GM21360 (cell line): ENCODE results near the gene ADAMTS2.

Source experiments
- ATAC-seq: cut with Tn5 transposase; IDR thresholded peaks from one replicate; pipeline ENCODE4 v1.9.1; 2021; ENCODE audit warnings: mild to moderate bottlenecking, moderate library complexity; ENCODE audit not compliant: unreplicated experiment

Gene ADAMTS2

GRCh38 chr5:179345433-179346321, at the start of gene ADAMTS2:
Gene ADAMTS2, minus strand, starts transcription at chr5:179345461. Its CDS starts 133 bp downstream, at chr5:179345328.
- ATAC-seq = no peak

- no peak for ATAC-seq
These were observed 47.8 kb upstream of the ADAMTS2 start for GRCh38 chr5:179393078-179393477.

- ATAC-seq = no peak
These were observed 42.2 kb upstream of the ADAMTS2 start for GRCh38 chr5:179387151-179388110.

GRCh38 chr5:179385914-179386313, 40.7 kb upstream of the ADAMTS2 start:
- ATAC-seq = no peak

- ATAC-seq = no peak
These were observed 37.2 kb upstream of the ADAMTS2 start for GRCh38 chr5:179382486-179382885.

DNA sequence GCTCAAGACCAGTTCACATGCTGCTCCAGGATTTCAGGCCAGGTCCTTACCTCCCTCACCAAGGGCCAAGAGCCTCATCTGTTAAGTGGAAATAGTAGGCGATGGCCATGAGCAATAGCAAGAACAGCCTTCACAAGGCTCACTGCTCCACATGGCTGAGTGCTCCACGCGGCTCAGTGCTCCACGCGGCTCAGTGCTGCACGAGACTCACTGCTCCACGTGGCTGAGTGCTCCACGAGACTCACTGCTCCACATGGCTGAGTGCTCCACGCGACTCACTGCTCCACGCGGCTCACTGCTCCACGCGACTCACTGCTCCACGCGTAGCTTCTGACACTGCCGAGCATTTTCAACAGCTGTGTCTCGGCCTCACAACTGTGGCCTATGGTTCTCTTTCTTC, 36.4 kb upstream of the ADAMTS2 start:
- ATAC-seq = no peak

- ATAC-seq = no peak
These were observed 35.2 kb upstream of the ADAMTS2 start for GRCh38 chr5:179380211-179381035.

- ATAC-seq = no peak
These were observed 34.1 kb upstream of the ADAMTS2 start for GRCh38 chr5:179379321-179379890.

DNA sequence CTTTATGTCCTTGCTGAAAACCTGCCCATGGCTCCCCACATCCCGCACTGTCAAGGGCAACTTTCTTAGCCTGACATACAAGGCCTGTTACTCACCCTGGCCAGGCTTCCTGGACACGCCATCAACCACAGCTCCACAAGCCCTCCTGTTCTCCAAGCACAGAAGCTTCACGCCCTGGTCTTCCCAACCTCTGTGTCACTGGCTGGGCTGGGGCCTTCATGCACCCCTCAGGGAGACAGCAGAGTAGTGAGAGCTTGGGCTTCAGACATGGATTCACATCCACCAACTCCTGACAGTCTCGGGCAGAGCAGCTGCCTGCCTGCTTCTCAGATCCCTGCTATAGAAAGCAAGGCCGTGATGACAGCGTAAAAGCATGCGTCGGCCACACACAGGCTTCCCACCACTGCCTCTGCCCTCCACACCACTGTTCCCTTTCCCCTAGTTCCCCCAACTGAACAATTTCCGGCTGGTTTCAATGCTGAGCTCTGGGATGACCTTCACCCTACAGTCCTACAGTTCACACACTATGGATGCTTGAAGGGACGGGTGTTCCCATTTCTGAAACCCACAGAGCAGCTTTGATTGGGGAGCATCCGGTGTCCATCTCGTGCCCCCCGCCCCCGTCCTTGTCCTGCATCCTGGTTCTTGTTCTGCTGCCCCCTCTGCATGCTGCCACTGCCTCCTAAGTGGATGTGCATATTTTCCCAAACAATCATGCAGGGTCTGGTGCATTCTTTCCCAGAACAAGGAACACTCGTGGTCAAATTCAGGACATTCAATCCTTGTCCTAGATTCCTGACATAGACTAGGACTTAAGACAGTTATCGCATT, 33.4 kb upstream of the ADAMTS2 start:
- ATAC-seq = no peak

DNA sequence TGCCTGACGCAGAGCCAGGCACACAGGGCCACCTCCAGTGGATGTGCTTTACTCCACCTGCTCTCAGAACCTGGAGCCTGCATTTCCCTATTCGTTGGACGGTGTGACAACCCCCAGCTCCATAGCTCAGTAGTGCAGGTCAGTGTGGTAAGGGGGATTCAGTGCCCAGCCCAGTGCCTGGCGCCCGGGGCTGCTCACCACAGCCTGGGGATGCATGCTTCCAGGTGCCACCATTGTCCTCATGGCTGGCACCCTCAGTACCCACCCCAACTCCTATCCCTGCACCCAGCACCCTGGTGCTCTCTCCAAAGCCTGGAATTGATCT, 32.8 kb upstream of the ADAMTS2 start:
- ATAC-seq = no peak

- no peak for ATAC-seq
These were observed 32.3 kb upstream of the ADAMTS2 start for GRCh38 chr5:179377421-179378115.

DNA sequence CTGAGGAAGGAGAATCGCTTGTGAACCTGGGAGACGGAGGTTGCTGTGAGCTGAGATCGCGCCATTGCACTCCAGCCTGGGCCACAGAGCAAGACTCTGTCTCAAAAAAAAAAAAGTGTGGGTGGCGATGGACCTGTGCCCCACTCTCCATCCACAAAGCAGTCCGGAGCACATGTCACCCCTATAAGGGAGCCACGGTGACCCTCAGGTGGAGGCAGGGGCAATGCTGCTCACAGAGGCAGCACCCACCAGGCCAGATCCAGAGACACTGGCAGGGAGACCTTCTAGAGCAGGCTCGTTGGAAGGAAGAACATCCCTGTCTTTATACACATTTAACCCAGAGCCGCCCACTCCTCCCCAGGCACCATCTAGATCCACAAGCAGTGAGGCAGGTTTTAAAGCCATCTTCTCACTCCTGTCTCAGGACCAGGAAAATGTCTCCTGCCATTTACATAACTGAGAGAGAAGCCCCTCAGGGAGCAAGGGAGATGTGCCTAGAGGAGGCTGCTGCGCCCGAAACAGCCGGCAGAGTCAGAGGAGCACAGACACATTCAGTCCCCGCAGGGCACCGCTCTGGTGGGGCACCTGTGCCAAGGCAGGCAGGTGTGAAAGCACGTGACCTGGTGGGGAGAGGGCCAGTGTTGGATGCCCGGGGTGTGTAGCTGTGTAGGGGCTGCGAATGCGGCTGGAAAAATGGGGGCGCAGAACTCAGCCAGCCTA, 31.6 kb upstream of the ADAMTS2 start:
- ATAC-seq = no peak

DNA sequence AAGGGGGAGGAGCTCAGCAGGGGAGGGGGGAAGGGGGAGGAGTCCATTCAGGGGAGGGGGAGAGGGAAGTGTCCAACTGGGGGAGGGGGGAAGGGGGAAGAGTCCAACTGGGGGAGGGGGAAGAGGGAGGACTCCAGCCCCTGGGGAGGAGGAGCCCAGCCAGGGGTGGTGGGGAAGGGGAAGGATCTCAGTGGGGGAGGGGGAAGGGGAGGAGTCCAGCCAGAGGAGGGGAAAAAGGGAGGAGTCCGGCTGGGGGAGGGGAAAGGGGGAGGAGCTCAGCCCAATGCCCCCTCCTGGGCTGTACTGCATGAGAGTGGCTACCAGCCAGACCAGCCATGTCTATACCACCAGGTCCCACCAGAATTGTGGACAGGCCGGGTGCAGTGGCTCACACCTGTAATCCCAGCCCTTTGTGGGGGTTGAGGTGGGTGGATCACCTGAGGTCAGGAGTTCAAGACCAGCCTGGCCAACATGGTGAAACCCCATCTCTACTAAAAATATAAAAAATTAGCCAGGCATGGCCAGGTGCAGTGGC, 30.6 kb upstream of the ADAMTS2 start:
- ATAC-seq = no peak

DNA sequence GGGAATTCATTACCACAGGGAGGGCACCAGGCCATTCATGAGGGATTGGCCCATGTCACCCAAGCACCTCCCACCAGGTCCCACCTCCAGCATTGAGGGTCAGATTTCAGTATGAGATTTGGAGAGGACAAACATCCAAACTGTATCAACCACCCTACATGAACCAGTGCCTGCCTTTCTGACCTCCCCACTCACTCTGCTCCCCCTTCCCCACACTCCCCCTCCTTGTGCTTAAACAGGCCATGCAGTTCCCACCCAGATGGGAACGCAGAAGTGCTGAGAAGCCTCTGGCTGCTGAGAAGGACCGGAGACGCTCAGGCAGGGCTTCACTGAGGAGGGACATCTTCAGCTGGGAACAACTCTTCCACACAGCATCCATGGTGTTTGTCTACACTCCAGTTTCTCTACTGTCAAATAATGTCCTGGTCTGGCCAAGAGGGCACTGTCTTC, 30.0 kb upstream of the ADAMTS2 start:
- no peak for ATAC-seq

DNA sequence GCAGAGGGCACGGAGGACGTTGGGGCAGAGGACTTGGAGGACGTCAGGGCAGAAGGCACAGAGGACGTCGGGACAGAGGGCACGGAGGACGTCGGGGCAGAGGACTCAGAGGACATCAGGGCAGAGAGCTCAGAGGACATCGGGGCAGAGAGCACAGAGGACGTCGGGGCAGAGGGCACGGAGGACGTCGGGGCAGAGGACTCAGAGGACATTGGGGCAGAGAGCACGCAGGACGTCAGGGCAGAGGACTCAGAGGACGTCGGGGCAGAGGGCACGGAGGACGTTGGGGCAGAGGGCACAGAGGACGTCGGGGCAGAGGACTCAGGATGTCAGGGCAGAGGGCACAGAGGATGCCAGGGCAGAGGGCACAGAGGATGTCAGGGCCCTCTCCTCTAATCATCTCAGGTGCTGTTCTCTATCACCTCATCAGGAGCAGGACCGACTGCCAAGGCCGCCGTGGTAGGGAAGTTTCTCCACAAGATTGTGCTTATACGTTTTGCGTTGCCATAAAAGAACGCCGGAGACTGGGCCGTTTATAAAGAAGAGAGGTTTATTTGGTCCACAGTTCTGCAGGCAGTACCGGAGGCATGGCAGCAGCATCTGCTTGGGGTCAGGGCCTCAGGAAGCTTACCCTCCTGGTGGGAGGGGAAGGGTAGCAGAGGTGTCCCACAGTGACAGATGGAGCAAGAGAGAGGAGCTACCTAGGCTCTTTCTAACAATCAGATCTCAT, 29.4 kb upstream of the ADAMTS2 start:
- no peak for ATAC-seq

GRCh38 chr5:179373961-179374505, 28.8 kb upstream of the ADAMTS2 start:
- ATAC-seq = no peak
